K562 (cell line): ENCODE data around the gene ADAM22. TPM values are rescaled to one million over a fixed set of nuclear protein-coding genes. Genes with fewer than 3 reads are reported as not detected.

Experiments used
- ATAC-seq: fragments of 200-7000 bp; cut with Tn5 transposase; 3 replicates; pipeline ENCODE4 v1.9.1; 2020; ENCODE audit warnings: moderate library complexity
- BruUV-seq: library from RNA; stranded (reverse); fragments of 400-500 nt; replicated peaks from 2 replicates; lab custom pipeline; 2021; lab: Mats Ljungman, UMichigan
- CTCF ChIA-PET: fragments of 300-600 bp; formaldehyde crosslinking; extraction: SDS; loops from one replicate; lab custom pipeline; 2021; ENCODE audit warnings: low intra/inter-chr PET ratio; lab: Yijun Ruan, JAX
- POLR2A ChIA-PET: fragments of 300-600, 350-650 bp; sonication (Branson Sonifier 250); formaldehyde crosslinking; extraction: SDS; loops from one replicate; lab custom pipeline; 2021; ENCODE audit warnings: antibody characterized with exemption, inconsistent platforms; lab: Yijun Ruan, JAX
- DNase-seq, 4 experiments: peaks; one replicate each; pipeline versions ENCODE4 v3.0.0 to v3.0.0-alpha.2; 2011 to 2018; ENCODE audit warnings: low spot score in 3 of 4, mixed read lengths in 3 of 4; ENCODE audit errors: extremely low read depth in 1 of 4
- FAIRE-seq: peaks from 2 replicates; lab custom pipeline; 2011; peaks lifted over from hg19 to GRCh38; lab: Jason Lieb, UNC
- H2AFZ ChIP-seq: 2 replicates; pipeline ENCODE4 v1.6.0; 2011; ENCODE audit warnings: low read depth, low read length, control low read depth, inconsistent platforms
- H3K27ac ChIP-seq: fragments of 200-600 bp; 3 replicates; pipeline ENCODE4 v1.8.0; 2011; ENCODE audit warnings: low read depth, mild to moderate bottlenecking, control low read depth, inconsistent platforms, low read length, moderate library complexity, mixed read lengths; ENCODE audit errors: extremely low read depth
- H3K27me3 ChIP-seq, 2 experiments: fragments of 300-600 bp in 1 of 2; 2 replicates in 1 of 2; 3 replicates in 1 of 2; pipeline versions ENCODE4 v1.6.0 to v1.8.0; 2011; ENCODE audit warnings: inconsistent platforms in 2 of 2, low read length in 2 of 2, mild to moderate bottlenecking in 1 of 2, mixed read lengths in 1 of 2, moderate library complexity in 1 of 2; ENCODE audit not compliant: control insufficient read depth in 2 of 2, insufficient read depth in 2 of 2
- H3K36me3 ChIP-seq: fragments of 300-600 bp; 3 replicates; pipeline ENCODE4 v1.8.0; 2011; ENCODE audit warnings: mild to moderate bottlenecking, low read length, inconsistent platforms; ENCODE audit not compliant: control insufficient read depth, insufficient read depth
- H3K4me1 ChIP-seq, 2 experiments: fragments of 200-600 bp in 1 of 2; replicated peaks in 1 of 2; 2 replicates in 1 of 2; 3 replicates in 1 of 2; pipeline versions ENCODE4 v1.5.1 to v1.8.0; 2011; ENCODE audit warnings: inconsistent platforms in 2 of 2, low read length in 2 of 2, mild to moderate bottlenecking in 1 of 2, mixed read lengths in 1 of 2, moderate library complexity in 1 of 2; ENCODE audit not compliant: control insufficient read depth in 2 of 2, insufficient read depth in 2 of 2
- H3K4me2 ChIP-seq: 2 replicates; pipeline ENCODE4 v1.6.1; 2011; ENCODE audit warnings: low read length, control low read depth, inconsistent platforms, mixed read lengths; ENCODE audit not compliant: insufficient read depth
- H3K4me3 ChIP-seq: fragments of 200-600 bp; sonication (generic), shearing (Covaris generic); 2 replicates; pipeline ENCODE4 v1.5.1; 2016; ENCODE audit warnings: control low read depth, inconsistent platforms
- H3K79me2 ChIP-seq: fragments of 200-600 bp; 3 replicates; pipeline ENCODE4 v1.8.0; 2011; ENCODE audit warnings: low read length, inconsistent platforms; ENCODE audit not compliant: control insufficient read depth, insufficient read depth
- H3K9ac ChIP-seq, 2 experiments: 2 replicates each; pipeline versions ENCODE4 v1.6.0 to v1.6.1; 2011; ENCODE audit warnings: low read depth in 2 of 2, low read length in 2 of 2, control low read depth in 1 of 2, inconsistent platforms in 1 of 2, mild to moderate bottlenecking in 1 of 2, mixed read lengths in 1 of 2; ENCODE audit not compliant: insufficient read depth in 1 of 2
- H3K9me1 ChIP-seq: one replicate; pipeline ENCODE4 v1.6.0; 2011; ENCODE audit warnings: inconsistent platforms, mild to moderate bottlenecking, low read length, moderate library complexity; ENCODE audit not compliant: control insufficient read depth, insufficient read depth
- H3K9me3 ChIP-seq: replicated peaks from 2 replicates; pipeline ENCODE4 v1.5.1; 2011; ENCODE audit warnings: low read depth, low read length, inconsistent platforms; ENCODE audit not compliant: control insufficient read depth, insufficient read depth
- H4K20me1 ChIP-seq: replicated peaks from 2 replicates; pipeline ENCODE4 v1.6.1; 2011; ENCODE audit warnings: low read length, inconsistent platforms, mixed read lengths; ENCODE audit not compliant: control insufficient read depth, insufficient read depth
- ESRRA ChIP-seq: fragments of 450-650 bp; IDR thresholded peaks from 2 replicates; pipeline ENCODE4 v1.6.1; 2014; ENCODE audit warnings: low read depth, mild to moderate bottlenecking, moderate library complexity, borderline replicate concordance
- FOXA1 ChIP-seq: fragments of 450-650 bp; IDR thresholded peaks from 2 replicates; pipeline ENCODE4 v1.6.1; 2016; ENCODE audit warnings: mild to moderate bottlenecking, borderline replicate concordance
- JUN ChIP-seq, 2 experiments: sonication (generic) in 1 of 2; formaldehyde crosslinking in 1 of 2; IDR thresholded peaks; 2 replicates each; pipeline versions ENCODE4 v1.6.1 to v1.8.0; 2012 to 2022; ENCODE audit warnings: borderline replicate concordance in 2 of 2, mild to moderate bottlenecking in 2 of 2, improper control_type of control experiment in 1 of 2, low read depth in 1 of 2, low read length in 1 of 2, missing genetic modification reagents in 1 of 2
- NFE2 ChIP-seq: IDR thresholded peaks from 2 replicates; pipeline ENCODE4 v1.6.1; 2014; ENCODE audit warnings: antibody characterized with exemption, low read depth
- NFIX ChIP-seq: fragments of 250-450 bp; sonication (Bioruptor Pico); IDR thresholded peaks from 2 replicates; pipeline ENCODE4 v1.4.0; 2020; ENCODE audit warnings: low read depth, mild to moderate bottlenecking, moderate library complexity
- POLR2G ChIP-seq: fragments of 200-400 bp; formaldehyde crosslinking; IDR thresholded peaks from 2 replicates; pipeline ENCODE4 v1.6.1; 2017; ENCODE audit warnings: low read depth, mild to moderate bottlenecking, antibody characterized with exemption, low read length, moderate library complexity
- RBFOX2 ChIP-seq: fragments of 200-400 bp; formaldehyde crosslinking; IDR thresholded peaks from 2 replicates; pipeline ENCODE4 v1.6.1; 2017; ENCODE audit warnings: low read depth, mild to moderate bottlenecking, low read length, moderate library complexity
- TAL1 ChIP-seq: fragments of 450-650 bp; IDR thresholded peaks from 2 replicates; pipeline ENCODE4 v1.6.1; 2016; ENCODE audit warnings: mild to moderate bottlenecking
- TCFL5 ChIP-seq: fragments of 250-450 bp; sonication (Bioruptor Pico); conservative IDR thresholded peaks from 2 replicates; pipeline ENCODE4 v1.6.1; 2021; ENCODE audit warnings: mild to moderate bottlenecking, moderate library complexity, matching md5 sums
- ZKSCAN8 ChIP-seq: fragments of 200-800 bp; sonication (Bioruptor generic); IDR thresholded peaks from 2 replicates; pipeline ENCODE4 v1.6.1; 2016; ENCODE audit warnings: missing genetic modification characterization, missing compliant biosample characterization
- ZNF165 ChIP-seq: fragments of 250-450 bp; sonication (Bioruptor Pico); IDR thresholded peaks from 2 replicates; pipeline ENCODE4 v1.4.0; 2020; ENCODE audit warnings: borderline replicate concordance
- WGBS: fragments of 100-300 bp; shearing (Covaris generic); methylation state at CpG from one replicate; pipeline ENCODE4 v1.1.6; 2016; ENCODE audit warnings: low coverage, mixed read lengths; ENCODE audit not compliant: insufficient coverage; ENCODE audit errors: missing lambda C conversion rate; 5-methylcytosine and 5-hydroxymethylcytosine counted together
- in situ Hi-C: fragments of 300-500 bp; cut with MboI; formaldehyde crosslinking; loops from 4 replicates; pipeline ENCODE4 v1.15.0; 2018; ENCODE audit warnings: inconsistent platforms, mixed read lengths
- intact Hi-C: fragments of 100-400 bp; cut with micrococcal nuclease; formaldehyde crosslinking; loops from 2 replicates; pipeline ENCODE4 v1.14.2; 2022
- polyA plus RNA-seq, 8 experiments: library from polyadenylated mRNA; depleted of rRNA in 4 of 8; stranded (reverse) in 5 of 8; unstranded in 3 of 8; fragments of >200 nt; fragmentation: Nextera tagmentation in 2 of 8; fragmentation: Illumina TruSeq in 1 of 8; extraction: Ambion mirVana in 2 of 8; extraction: Trizol in 1 of 8; gene quantifications; 2 replicates each; pipeline versions ENCODE4 v1.2.1 to v1.2.3, GENCODE V29; 2011 to 2014; ENCODE audit warnings: inconsistent platforms in 1 of 8, missing spikeins in 1 of 8
- total RNA-seq, 7 experiments: library from RNA; depleted of rRNA in 6 of 7; stranded (reverse); fragments of >200 nt in 6 of 7; fragmentation: Illumina TruSeq in 2 of 7; extraction: Trizol in 2 of 7; gene quantifications; 2 replicates each; pipeline versions ENCODE4 v1.2.1 to v1.2.3, GENCODE V29; 2011 to 2021; ENCODE audit warnings: low replicate concordance in 1 of 7
- TF ChIP-seq, protein P1 (sequence below): fragments of 450-650 bp; IDR thresholded peaks from 2 replicates; pipeline ENCODE4 v1.6.1; 2017; ENCODE audit warnings: antibody characterized with exemption

ADAM22 gene
- total and polyA plus RNA-seq, 9 of the 15 experiments (the other 6 are each of a cell fraction or from before 2014, with no cell fraction given) = 0.01 to 0.58 (median 0.18) TPM

DNA sequence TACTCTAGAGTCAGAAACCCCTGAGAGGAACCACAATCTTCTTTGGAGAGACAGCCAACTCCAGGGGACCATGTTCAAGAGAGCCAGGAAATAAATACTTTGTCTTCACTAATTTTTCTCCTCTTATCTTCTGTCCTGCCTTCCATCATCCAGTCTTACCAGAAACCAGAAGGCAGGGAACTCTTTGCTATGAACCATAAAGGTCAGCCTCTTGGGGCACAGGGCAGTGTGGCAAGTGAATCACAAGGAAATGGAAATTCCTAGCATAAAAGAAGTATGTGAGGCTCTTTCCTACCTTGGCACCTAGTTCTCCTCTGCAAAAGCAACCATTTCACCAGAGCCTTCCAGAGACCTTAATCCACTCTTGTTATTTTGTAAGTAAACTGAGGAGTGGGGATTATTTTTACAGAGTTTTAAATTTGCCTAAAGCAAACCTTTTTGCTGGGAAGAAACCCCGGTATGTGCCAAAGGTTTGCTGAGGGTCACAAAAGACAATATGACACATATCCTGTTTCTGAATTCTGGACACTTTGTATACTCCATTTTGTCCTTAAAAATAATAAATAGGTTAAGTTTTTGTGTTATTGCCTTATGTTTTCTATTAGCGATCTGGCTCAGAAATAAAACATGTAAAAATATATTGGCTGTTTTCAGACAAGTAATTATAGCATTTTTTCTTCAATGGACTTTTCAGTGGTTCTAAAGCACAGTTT is 87.1 kb downstream of the ADAM22 start:
- ChIA-PET CTCF (no interaction called here), POLR2A (no interaction called here)
- Histone ChIP-seq H3K36me3 (no peaks in the 10 kb centered on the region), H3K79me2 (no peaks in the 10 kb centered on the region), H2AFZ (no peak overlapping the region), H3K9me1 (no peaks in the 10 kb centered on the region), H3K4me2 (no peak overlapping the region), H3K9me3 (no peaks in the 10 kb centered on the region), H3K27me3 (no peaks in the 10 kb centered on the region)
- no peak for ATAC-seq
- intact Hi-C loops = no loop called here
- in situ Hi-C loops = no loop called here
- TF ChIP-seq TCFL5 (CRISPR knock-in tag) = no peak
- no peak for TF ChIP-seq ZKSCAN8 (CRISPR knock-in tag)
- TF ChIP-seq ZNF165 (CRISPR knock-in tag) = no peak
- TF ChIP-seq FOXA1 = no peak
- TF ChIP-seq NFE2 = no peak
- TF ChIP-seq JUN (IDR thresholded peaks at IDR 0.05; ENCODE audit: borderline replicate concordance, low read depth, low read length) = no peak
- TF ChIP-seq JUN (CRISPR knock-in tag; IDR thresholded peaks at IDR 0.05; ENCODE audit: borderline replicate concordance) = no peak
- no peak for TF ChIP-seq ESRRA
- TF ChIP-seq NFIX (CRISPR knock-in tag) = no peak
- no peak for TF ChIP-seq POLR2G
- TF ChIP-seq TAL1 = no peak
- no peak for TF ChIP-seq RBFOX2
- TF ChIP-seq, protein P1, sequence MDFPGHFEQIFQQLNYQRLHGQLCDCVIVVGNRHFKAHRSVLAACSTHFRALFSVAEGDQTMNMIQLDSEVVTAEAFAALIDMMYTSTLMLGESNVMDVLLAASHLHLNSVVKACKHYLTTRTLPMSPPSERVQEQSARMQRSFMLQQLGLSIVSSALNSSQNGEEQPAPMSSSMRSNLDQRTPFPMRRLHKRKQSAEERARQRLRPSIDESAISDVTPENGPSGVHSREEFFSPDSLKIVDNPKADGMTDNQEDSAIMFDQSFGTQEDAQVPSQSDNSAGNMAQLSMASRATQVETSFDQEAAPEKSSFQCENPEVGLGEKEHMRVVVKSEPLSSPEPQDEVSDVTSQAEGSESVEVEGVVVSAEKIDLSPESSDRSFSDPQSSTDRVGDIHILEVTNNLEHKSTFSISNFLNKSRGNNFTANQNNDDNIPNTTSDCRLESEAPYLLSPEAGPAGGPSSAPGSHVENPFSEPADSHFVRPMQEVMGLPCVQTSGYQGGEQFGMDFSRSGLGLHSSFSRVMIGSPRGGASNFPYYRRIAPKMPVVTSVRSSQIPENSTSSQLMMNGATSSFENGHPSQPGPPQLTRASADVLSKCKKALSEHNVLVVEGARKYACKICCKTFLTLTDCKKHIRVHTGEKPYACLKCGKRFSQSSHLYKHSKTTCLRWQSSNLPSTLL = no peak
- TF ChIP-seq, all 486 proteins: peak for 0
- 0% methylated on average over 2 of the region's 2 CpGs for WGBS
- H3K9ac ChIP-seq = no peak overlapping the region
- FAIRE-seq (no peak), DNase-seq (no peak)
- BruUV-seq = no TSS peak
- no peaks in the 10 kb centered on the region for H3K4me1 ChIP-seq
- H3K27ac ChIP-seq = no peak overlapping the region
- no peaks in the 10 kb centered on the region for H4K20me1 ChIP-seq
- no peak overlapping the region for H3K4me3 ChIP-seq
